K562 (cell line): ENCODE data around the gene R3HDM2. TPM values are rescaled to one million over a fixed set of nuclear protein-coding genes. Genes with fewer than 3 reads are reported as not detected.

ENCODE experiments used
- BRD9 ChIP-seq: fragments of 450-650 bp; IDR thresholded peaks from 2 replicates; pipeline ENCODE4 v1.6.1; 2018; ENCODE audit warnings: low read depth; ENCODE audit not compliant: partially characterized antibody
- CEBPB ChIP-seq: fragments of 450-650 bp; IDR thresholded peaks from 2 replicates; pipeline ENCODE4 v1.6.1; 2016; ENCODE audit warnings: missing genetic modification characterization, missing compliant biosample characterization
- CREBBP ChIP-seq: IDR thresholded peaks from one replicate; pipeline ENCODE4 v1.6.1; 2012; ENCODE audit warnings: low read depth, mild to moderate bottlenecking, control low read depth, inconsistent platforms, low read length
- EHMT2 ChIP-seq: fragments of 450-650 bp; IDR thresholded peaks from 2 replicates; pipeline ENCODE4 v1.6.1; 2018; ENCODE audit warnings: antibody characterized with exemption
- ELF4 ChIP-seq: fragments of 450-650 bp; formaldehyde crosslinking; IDR thresholded peaks from 2 replicates; pipeline ENCODE4 v1.4.0; 2022; ENCODE audit warnings: missing genetic modification characterization
- EZH2 ChIP-seq: IDR thresholded peaks from 2 replicates; pipeline ENCODE4 v1.6.1; 2012; ENCODE audit warnings: low read depth, mild to moderate bottlenecking, inconsistent platforms, low read length, borderline replicate concordance
- GABPA ChIP-seq: fragments of 200-800 bp; sonication (Bioruptor generic); conservative IDR thresholded peaks from 2 replicates; pipeline ENCODE4 v1.6.1; 2016; ENCODE audit warnings: low read depth, missing genetic modification characterization, missing compliant biosample characterization
- GATA2 ChIP-seq: sonication (generic); formaldehyde crosslinking; IDR thresholded peaks from 2 replicates; pipeline ENCODE4 v1.4.0; 2020; ENCODE audit warnings: mild to moderate bottlenecking, missing genetic modification reagents
- HMG20A ChIP-seq: fragments of 450-650 bp; formaldehyde crosslinking; conservative IDR thresholded peaks from 2 replicates; pipeline ENCODE4 v1.4.0; 2020; ENCODE audit warnings: mild to moderate bottlenecking, mixed read lengths
- KLF13 ChIP-seq: fragments of 450-650 bp; IDR thresholded peaks from 2 replicates; pipeline ENCODE4 v1.6.1; 2016; ENCODE audit warnings: missing genetic modification characterization, low read depth, mild to moderate bottlenecking, missing compliant biosample characterization, moderate library complexity, borderline replicate concordance
- MCM2 ChIP-seq: fragments of 450-650 bp; IDR thresholded peaks from 2 replicates; pipeline ENCODE4 v1.6.1; 2017; ENCODE audit warnings: low read depth, mild to moderate bottlenecking
- MECOM ChIP-seq: fragments of 250-450 bp; sonication (Bioruptor Pico); IDR thresholded peaks from 2 replicates; pipeline ENCODE4 v1.8.0; 2022; ENCODE audit warnings: inconsistent platforms
- MEIS2 ChIP-seq: fragments of 450-650 bp; IDR thresholded peaks from 2 replicates; pipeline ENCODE4 v1.6.1; 2014; ENCODE audit warnings: mild to moderate bottlenecking; ENCODE audit not compliant: partially characterized antibody
- PRMT5 ChIP-seq: sonication (generic); formaldehyde crosslinking; IDR thresholded peaks from 2 replicates; pipeline ENCODE4 v1.5.0; 2020; ENCODE audit warnings: missing genetic modification reagents
- RCOR1 ChIP-seq, 2 experiments: IDR thresholded peaks; 2 replicates each; pipeline ENCODE4 v1.6.1; 2012; ENCODE audit warnings: low read depth in 2 of 2, low read length in 2 of 2, borderline replicate concordance in 1 of 2, improper control_type of control experiment in 1 of 2
- SIN3A ChIP-seq, 2 experiments: fragments of 150-350 bp in 1 of 2; IDR thresholded peaks; 2 replicates each; pipeline ENCODE4 v1.6.1; 2011 to 2016; ENCODE audit warnings: borderline replicate concordance in 2 of 2, low read depth in 2 of 2, low read length in 2 of 2, mild to moderate bottlenecking in 2 of 2, moderate library complexity in 2 of 2; ENCODE audit not compliant: control insufficient read depth in 1 of 2
- SMARCC2 ChIP-seq: fragments of 450-650 bp; IDR thresholded peaks from 2 replicates; pipeline ENCODE4 v1.6.1; 2017; ENCODE audit warnings: antibody characterized with exemption, moderate library complexity, mild to moderate bottlenecking, low read depth
- TAF1 ChIP-seq: IDR thresholded peaks from 2 replicates; pipeline ENCODE4 v1.6.1; 2011; ENCODE audit warnings: mild to moderate bottlenecking, low read length, moderate library complexity; ENCODE audit not compliant: insufficient read depth, control insufficient read depth, severe bottlenecking; ENCODE audit errors: extremely low read depth
- ZNF143 ChIP-seq: sonication (generic); formaldehyde crosslinking; IDR thresholded peaks from 2 replicates; pipeline ENCODE4 v1.9.0; 2022; ENCODE audit warnings: mild to moderate bottlenecking, missing genetic modification reagents
- ZNF239 ChIP-seq: fragments of 250-450 bp; sonication (Bioruptor Pico); IDR thresholded peaks from 2 replicates; pipeline ENCODE4 v1.4.0; 2020; ENCODE audit warnings: mild to moderate bottlenecking
- ZNF444 ChIP-seq: fragments of 250-450 bp; sonication (Bioruptor Pico); IDR thresholded peaks from 2 replicates; pipeline ENCODE4 v1.4.0; 2020; ENCODE audit warnings: mild to moderate bottlenecking, moderate library complexity
- polyA plus RNA-seq, 8 experiments: library from polyadenylated mRNA; depleted of rRNA in 4 of 8; stranded (reverse) in 5 of 8; unstranded in 3 of 8; fragments of >200 nt; fragmentation: Nextera tagmentation in 2 of 8; fragmentation: Illumina TruSeq in 1 of 8; extraction: Ambion mirVana in 2 of 8; extraction: Trizol in 1 of 8; gene quantifications; 2 replicates each; pipeline versions ENCODE4 v1.2.1 to v1.2.3, GENCODE V29; 2011 to 2014; ENCODE audit warnings: inconsistent platforms in 1 of 8, missing spikeins in 1 of 8
- total RNA-seq, 7 experiments: library from RNA; depleted of rRNA in 6 of 7; stranded (reverse); fragments of >200 nt in 6 of 7; fragmentation: Illumina TruSeq in 2 of 7; extraction: Trizol in 2 of 7; gene quantifications; 2 replicates each; pipeline versions ENCODE4 v1.2.1 to v1.2.3, GENCODE V29; 2011 to 2021; ENCODE audit warnings: low replicate concordance in 1 of 7
- TF ChIP-seq, protein P1 (sequence below): sonication (generic); formaldehyde crosslinking; IDR thresholded peaks from 2 replicates; pipeline ENCODE4 v1.8.0; 2022; ENCODE audit warnings: mild to moderate bottlenecking, missing genetic modification reagents, borderline replicate concordance
- TF ChIP-seq, protein P2 (sequence below), 2 experiments: fragments of 450-650 bp in 1 of 2; sonication (generic) in 1 of 2; formaldehyde crosslinking; conservative IDR thresholded peaks; 2 replicates each; pipeline versions ENCODE4 v1.4.0 to v1.8.1; 2020 to 2022; ENCODE audit warnings: mild to moderate bottlenecking in 1 of 2, missing genetic modification reagents in 1 of 2
- TF ChIP-seq, protein P3 (sequence below): fragments of 200-800 bp; sonication (Bioruptor generic); IDR thresholded peaks from 2 replicates; pipeline ENCODE4 v1.6.1; 2017; ENCODE audit warnings: missing genetic modification characterization, missing compliant biosample characterization

R3HDM2 gene
- total and polyA plus RNA-seq, 9 of the 15 experiments (the other 6 are each of a cell fraction or from before 2014, with no cell fraction given) = 3.3 to 18.8 (median 9.0) TPM

DNA sequence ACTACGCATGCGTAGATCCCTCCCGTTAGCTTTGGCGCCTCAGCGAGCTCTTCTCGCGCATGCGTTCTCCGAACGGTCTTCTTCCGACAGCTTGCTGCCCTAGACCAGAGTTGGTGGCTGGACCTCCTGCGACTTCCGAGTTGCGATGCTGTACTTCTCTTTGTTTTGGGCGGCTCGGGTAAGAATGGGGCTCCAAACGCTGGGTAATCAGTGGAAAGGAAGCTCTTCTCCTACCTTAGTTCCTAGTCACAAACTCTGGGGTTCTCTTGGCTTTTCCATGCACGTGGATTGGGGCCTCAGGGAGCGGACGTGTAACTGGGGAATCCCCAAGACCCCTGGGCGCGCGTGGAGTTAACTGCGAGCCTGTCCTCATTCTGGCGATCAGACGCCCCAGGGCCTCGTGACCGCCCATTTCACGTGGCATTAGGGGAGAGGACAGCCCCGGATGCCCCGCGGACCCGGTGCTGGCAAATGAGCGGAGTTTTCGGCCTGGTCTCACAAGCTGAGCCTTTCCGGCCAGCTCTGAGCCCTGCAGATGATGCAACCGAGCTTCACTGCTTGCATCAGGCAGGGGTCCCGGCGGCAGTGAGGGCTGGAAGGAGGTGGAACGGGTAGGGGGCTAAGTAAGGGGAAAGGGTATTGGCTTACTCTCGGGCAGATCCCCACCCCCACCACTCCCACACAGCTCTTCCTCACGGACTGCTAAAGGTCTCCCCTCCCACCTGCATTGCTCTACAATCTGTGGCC lies 201.0 kb downstream of the R3HDM2 start, which contains the start of gene SHMT2 (continued):
- TF ChIP-seq SIN3A (IDR thresholded peaks at IDR 0.05; ENCODE audit: borderline replicate concordance in 2 of 2, control insufficient read depth in 1 of 2, low read depth in 2 of 2, low read length in 2 of 2) = peak in 1 of 2 experiments; percentile 30; a peak in 1 of 4 replicates
- TF ChIP-seq BRD9 = no peak
- no peak for TF ChIP-seq PRMT5 (CRISPR knock-in tag)
- no peak for TF ChIP-seq CREBBP
- no peak for TF ChIP-seq MCM2
- TF ChIP-seq SMARCC2 = no peak
- TF ChIP-seq TAF1 = peak; percentile 54
- TF ChIP-seq ZNF444 = no peak
- peak; percentile 65 for TF ChIP-seq GABPA (tag)
- TF ChIP-seq HMG20A (CRISPR knock-in tag) = no peak
- TF ChIP-seq, protein P1, sequence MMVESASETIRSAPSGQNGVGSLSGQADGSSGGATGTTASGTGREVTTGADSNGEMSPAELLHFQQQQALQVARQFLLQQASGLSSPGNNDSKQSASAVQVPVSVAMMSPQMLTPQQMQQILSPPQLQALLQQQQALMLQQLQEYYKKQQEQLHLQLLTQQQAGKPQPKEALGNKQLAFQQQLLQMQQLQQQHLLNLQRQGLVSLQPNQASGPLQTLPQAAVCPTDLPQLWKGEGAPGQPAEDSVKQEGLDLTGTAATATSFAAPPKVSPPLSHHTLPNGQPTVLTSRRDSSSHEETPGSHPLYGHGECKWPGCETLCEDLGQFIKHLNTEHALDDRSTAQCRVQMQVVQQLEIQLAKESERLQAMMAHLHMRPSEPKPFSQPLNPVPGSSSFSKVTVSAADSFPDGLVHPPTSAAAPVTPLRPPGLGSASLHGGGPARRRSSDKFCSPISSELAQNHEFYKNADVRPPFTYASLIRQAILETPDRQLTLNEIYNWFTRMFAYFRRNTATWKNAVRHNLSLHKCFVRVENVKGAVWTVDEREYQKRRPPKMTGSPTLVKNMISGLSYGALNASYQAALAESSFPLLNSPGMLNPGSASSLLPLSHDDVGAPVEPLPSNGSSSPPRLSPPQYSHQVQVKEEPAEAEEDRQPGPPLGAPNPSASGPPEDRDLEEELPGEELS (CRISPR knock-in tag) = no peak
- peak; percentile 87; the same call in 1 of the 2 replicates for TF ChIP-seq ZNF143 (CRISPR knock-in tag)
- TF ChIP-seq EHMT2 = no peak
- TF ChIP-seq RCOR1 (IDR thresholded peaks at IDR 0.05; ENCODE audit: borderline replicate concordance in 1 of 2, low read depth in 2 of 2, low read length in 2 of 2) = no peak
- TF ChIP-seq GATA2 (CRISPR knock-in tag) = no peak
- TF ChIP-seq ELF4 (CRISPR knock-in tag) = no peak
- TF ChIP-seq EZH2 = no peak
- TF ChIP-seq CEBPB = peak; percentile 91
- no peak for TF ChIP-seq MECOM
- TF ChIP-seq MEIS2 = peak; percentile 89
- no peak for TF ChIP-seq KLF13 (tag)
- TF ChIP-seq ZNF239 = no peak
- TF ChIP-seq, protein P2, sequence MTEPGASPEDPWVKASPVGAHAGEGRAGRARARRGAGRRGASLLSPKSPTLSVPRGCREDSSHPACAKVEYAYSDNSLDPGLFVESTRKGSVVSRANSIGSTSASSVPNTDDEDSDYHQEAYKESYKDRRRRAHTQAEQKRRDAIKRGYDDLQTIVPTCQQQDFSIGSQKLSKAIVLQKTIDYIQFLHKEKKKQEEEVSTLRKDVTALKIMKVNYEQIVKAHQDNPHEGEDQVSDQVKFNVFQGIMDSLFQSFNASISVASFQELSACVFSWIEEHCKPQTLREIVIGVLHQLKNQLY (CRISPR knock-in tag; conservative IDR thresholded peaks at IDR 0.05) = 0 out of 4 replicates have a peak, but pooled peaks of 1 of the 2 experiments have one; percentile 24
- TF ChIP-seq, protein P3, sequence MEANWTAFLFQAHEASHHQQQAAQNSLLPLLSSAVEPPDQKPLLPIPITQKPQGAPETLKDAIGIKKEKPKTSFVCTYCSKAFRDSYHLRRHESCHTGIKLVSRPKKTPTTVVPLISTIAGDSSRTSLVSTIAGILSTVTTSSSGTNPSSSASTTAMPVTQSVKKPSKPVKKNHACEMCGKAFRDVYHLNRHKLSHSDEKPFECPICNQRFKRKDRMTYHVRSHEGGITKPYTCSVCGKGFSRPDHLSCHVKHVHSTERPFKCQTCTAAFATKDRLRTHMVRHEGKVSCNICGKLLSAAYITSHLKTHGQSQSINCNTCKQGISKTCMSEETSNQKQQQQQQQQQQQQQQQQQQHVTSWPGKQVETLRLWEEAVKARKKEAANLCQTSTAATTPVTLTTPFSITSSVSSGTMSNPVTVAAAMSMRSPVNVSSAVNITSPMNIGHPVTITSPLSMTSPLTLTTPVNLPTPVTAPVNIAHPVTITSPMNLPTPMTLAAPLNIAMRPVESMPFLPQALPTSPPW (CRISPR knock-in tag) = no peak
